Measurements from ENCODE around the gene TENM4. TPM values are rescaled to one million over a fixed set of nuclear protein-coding genes. Genes with fewer than 3 reads are reported as not detected.

Gene TENM4
- not detected in 2 replicates for total RNA-seq (2014; rRNA removed; shearing (Covaris generic))

DNA sequence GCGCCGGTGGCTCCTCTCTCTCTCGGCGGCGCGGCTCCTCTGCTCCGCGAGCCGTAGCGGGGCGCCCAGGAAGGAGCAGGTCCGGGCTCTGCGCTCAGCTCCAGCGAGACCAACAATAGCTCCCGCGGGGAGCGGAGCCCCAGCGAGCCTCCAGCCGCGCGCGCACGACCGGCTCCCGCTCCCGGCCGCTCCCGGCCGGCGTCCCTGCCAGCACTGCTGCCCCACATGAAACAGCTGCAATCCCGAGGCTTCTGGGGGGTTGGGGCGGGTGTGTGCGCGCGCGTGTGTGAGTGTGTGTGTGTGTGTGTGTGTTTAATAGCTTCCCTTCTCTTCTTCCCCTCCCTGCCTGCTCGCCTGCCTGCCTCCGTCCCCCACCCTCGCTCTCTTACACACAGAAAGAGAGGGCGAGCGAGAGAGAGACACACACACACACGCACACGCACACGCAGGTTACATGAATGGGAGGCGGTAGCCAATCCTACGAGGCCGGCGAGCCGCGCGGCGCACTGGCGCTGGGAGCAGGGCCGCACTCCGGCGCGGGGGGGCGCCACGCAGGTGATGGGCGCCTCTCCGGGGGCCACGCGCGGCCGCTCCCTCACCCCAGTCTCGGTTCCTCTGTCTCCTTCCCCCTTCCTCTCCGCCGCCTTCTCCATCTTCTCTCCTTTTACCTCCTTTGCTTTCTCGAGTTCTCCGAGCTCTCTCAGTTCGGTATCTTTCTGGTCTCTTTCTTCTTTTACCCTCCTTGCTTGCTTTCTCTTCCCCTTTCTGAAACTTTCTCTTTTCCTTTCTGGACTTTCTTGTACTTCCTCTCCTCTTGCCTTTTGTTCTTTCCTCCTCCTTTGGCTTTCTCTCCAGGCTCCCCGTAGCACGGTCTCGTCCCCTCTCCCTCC, at the start of gene TENM4:
Gene TENM4, minus strand, starts transcription at position 460 of the 890 bp plus-strand sequence. CDS start 371,086 bp downstream, outside the sequence.
- DNase-seq (ENCODE audit: low spot score), result no peak

DNA sequence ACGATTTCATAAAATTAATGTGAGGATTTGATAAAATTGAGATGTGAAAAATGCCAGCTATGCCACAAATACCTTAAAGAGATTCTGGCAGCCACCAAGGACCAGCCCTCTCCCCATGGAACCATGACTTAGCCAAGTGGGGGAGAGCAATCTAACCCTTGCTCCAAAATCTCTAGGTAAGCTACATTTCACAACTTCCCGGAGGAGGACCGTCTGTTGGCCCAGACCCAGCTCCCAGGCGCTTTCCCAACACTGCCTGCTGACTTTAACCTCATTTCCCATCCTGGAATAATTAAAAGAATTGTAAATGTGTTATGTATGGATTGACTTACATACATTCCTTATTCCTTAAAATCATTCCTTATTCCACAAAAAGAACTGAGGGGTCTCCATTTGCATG, 47.5 kb upstream of the TENM4 start:
- DNase-seq (ENCODE audit: low spot score), result no peak

DNA sequence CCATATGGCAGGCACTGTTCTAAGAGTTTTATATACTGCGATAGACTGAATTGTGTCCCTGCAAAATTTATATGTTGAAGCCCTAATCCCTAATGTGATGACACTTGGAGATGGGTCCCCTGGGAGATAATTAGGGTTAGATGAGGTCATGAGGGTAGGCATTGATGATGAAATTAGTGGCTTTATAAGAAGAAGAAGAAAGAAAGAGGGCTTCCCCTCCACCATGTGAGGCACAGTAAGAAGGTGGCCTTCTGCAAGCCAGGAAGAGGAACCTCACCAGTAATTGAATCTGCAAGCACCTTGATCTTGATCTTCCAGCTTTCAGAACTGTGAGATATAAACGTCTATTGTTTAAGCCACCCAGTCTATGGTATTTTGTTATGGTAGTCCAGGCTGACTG, 46.6 kb upstream of the TENM4 start:
- no peak for DNase-seq (ENCODE audit: low spot score)

DNA sequence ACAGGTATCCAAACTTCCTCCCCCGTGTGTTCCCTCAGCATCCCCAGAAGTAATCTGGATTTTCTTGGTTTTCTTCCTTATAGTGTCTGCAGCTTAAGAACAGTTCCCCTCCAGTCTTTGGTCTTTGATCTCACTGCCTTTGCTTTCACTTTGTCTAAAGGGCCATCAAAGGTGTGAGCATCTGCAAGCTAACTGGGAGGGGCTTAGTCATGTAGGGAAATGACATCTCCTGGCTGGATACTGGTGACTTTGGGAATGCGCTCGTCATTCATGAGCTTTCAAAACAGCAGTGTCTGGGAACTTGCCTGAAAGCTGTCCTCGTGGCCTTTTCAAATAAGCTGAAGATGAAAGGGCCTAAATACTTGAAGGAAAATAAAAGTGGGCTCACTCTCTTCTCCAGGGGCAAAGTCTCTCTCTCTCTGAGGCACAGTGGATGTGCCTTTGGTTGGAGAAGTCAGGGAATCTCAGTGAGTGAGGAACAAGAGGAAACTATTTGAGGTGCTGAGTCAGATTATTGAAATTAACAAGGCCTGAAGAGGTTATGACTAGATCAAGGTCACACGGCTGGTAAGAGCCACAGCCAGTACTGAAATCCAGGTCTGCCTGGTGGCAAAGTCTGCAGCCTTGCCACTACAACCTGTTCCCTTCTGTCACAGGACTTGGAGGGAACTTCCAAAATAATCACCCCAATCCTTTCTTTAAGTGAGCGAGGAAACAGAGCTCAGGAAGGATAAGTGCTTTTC, 45.6 kb upstream of the TENM4 start:
- no peak for DNase-seq (ENCODE audit: low spot score)

DNA sequence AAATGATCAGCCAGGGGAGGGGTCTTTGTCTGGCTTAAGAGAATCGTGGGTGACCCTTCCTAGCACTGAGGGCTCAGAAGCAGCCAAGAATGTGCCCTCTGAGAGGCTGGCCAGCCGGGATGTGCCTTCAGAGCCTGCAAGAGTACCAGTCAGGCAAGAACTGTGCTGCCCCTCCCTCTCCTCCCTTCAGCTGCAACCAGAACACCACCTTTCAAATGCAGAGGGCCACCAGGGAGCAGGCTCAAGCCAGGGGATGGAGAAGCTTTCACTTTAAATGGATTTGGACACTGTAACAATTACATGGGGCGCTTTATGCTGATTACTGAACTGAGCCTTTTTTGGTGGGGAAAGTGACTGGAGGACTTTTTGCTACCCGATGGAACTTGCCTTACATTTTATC, 44.9 kb upstream of the TENM4 start:
- no peak for DNase-seq (ENCODE audit: low spot score)

DNA sequence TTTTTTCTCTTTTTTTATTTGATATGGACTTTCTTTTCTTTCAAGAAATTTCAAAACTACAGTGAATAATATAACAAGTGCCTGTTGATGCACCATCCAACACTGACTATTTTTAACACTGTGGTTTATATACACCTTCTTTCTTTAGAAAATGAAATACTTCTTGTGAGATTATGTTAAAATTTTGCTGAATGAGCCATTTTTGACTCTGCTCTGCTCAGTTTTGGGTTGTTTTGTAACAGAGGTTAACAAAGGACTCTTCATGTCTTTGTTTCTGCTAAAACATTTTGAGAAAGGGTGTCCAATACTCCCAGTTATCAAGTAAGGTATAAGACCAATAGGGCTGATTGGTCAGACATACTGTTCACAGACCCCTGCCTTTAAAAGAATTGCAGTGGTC, 44.0 kb upstream of the TENM4 start:
- DNase-seq (ENCODE audit: low spot score), result no peak

DNA sequence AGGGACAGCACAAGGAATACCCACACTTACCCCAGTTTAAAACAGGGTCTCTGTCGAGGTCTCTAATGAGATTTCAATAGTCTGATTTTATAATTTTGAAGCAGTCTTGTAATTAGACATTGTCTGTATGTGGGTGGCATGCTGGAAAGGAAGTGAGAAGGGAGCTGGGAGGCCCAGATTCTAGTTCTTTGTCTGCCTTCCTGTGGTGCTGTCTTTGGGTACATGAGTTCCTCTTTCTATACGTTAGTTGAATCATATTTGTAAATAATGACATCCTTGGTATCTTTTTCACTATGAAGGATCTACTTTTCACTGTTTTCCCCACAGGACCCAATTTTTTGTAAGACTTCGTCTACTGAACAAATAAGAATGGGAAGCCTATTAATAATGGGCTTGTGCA, 42.0 kb upstream of the TENM4 start:
- DNase-seq (ENCODE audit: low spot score), result no peak

DNA sequence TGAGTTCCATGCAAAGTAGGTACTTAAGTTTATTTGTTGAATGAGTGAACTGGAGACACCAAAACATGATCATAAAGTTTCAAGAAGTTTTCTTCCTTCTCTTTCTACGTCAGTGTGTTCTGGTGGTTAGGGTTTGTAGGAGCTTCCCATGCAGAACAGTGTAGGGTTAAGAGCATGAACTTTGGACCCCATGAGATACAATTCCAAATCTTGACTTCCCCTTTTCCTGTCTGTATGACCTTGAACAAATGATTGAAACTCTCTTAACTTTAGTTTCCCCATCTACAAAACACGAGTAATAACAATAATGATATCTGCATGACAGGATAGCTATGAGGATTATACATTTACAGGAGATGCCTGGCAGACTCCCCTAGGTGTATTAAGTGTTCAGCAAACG, 41.0 kb upstream of the TENM4 start:
- no peak for DNase-seq (ENCODE audit: low spot score)

DNA sequence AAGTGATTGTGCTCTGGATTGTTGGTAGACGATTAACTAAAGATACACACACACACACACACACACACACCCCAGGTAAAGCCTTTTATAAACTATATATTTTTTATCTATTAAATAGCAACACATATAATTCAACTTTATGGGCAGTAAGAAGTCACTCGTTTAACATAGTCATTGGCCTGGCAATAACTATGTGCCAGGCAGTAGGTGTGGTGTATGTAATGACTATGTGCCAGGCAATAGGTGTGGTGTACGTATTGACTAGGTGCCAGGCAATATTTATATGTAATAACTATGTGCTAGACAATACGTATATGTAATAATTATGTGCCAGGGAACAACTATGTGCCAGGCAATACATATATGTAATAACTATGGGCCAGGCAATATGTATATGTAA, 40.0 kb upstream of the TENM4 start:
- no peak for DNase-seq (ENCODE audit: low spot score)

DNA sequence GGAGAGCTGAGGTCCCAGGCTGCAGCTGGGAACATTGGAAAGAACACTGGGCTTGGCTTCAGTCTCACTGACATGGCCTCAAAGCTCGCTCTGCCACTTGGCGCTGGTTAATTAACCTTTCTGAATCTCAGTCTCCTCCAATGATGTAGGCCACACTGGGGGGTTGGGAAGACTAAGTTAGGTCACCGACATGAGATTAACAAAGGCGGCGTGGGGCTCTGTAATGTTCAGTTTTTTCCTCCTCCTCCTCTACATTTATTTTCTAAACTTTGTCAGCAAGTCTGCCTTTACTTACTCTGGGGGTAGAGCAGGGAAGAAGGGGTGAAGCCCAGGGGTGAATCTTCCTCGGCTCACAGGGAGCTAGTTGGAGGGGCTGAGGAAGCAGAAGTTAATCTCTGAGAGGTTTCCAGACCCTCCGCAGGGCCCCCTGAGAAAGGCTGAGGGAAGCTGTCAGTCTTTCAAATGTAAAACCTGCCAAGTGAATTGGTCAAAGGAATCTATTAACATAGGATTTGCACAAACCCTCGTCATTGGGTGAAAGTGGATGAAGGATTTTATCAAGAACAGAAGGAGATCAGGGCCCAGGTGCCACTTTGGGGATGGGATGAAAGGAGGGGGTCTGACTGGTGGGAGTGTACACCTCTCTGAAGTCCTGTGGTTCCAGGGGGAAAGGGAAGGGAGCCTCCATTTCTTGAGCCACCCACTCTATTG, 32.1 kb upstream of the TENM4 start:
- DNase-seq (ENCODE audit: low spot score), result no peak

DNA sequence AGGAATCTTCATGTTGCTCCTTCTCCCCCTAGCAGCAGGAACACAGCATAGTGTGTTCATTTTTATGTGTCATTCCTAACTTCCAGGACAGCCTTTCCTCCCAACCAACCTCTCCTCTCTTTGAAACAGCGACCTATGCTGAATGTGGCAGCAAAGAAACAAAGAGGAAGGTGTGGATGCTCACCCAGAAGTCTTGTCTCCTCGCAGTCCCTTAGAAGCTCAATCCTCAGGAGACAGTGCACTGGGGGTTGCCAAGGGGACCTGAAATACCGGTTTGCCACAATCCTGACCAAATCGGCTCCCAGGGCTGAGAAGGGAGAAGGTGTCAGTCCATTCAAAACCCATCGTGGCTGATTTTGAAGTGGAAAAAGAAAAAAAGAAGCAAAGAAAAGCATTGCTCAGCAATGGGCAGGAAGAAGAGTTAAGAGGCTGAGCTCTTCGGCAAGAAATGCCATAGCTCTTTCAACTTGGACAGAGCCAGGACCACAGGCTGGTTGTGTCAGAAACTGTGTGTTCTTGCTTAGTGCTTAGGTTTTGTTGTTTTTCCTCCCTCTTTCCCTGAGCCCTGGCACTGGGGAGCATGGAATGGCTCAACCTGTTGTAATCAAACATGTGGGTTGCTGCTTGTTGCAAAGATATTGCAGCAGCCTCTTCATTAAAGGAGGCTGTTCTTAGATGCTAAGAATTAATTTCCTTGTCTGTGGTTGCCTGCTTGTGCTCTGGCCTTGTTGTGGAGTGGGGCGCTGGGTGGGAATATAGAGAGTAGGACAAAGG, 30.4 kb upstream of the TENM4 start:
- no peak for DNase-seq (ENCODE audit: low spot score)

DNA sequence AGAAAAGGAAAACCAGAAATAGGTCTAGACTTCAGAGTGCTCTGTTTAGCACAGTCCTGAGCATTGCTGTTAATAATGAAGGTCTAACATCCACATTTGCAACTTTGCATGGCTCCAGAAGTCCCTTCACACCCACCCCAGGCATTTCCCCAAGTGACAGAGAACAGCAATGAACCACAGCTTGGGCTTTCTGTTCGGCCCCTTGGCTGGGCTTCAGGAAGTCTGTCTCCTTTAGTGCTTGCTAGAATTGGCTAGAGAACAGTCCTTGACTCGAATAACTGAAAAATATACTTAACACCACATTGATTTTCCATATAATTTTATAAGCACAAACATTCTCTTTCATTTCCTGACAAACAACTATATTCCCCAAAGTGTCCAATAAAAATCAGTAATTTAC, 29.3 kb upstream of the TENM4 start:
- DNase-seq (ENCODE audit: low spot score), result no peak

DNA sequence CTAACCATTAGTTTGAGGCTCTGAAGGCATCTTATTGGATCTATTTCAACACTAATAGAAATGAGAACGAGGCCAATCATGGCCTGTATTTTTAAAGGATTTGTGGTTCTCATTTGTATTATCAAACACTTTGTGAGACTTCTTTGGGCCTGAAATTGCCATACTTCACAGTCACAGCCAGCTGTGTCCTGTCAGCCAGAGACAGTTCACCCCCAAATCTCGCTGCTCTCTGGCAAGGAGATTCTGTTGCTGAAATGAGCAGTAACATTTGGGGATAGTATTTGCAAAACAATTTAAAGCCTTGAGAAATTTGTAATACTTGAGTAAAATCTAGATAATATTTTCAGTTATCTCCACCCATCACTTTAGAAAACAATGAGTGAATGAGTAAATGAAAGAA, 26.9 kb upstream of the TENM4 start:
- no peak for DNase-seq (ENCODE audit: low spot score)

DNA sequence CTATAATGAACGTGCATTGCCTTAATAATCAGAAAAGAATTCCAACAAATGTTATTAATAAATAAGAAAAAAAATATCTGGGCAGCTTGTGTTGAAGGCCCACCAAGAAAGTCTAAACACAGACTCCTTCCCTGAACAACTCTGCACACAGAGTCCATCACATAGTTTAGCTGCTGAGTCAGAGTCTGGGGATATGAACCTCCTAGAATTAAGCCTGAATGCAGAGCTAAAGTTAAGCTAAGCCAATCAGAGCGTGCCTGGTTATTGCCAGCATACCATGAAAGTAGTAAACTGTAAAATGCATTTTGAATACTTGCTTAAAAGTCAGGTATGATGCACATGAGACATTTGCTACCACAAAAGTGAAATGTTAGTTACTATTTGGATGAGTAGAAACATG, 25.6 kb upstream of the TENM4 start:
- DNase-seq (ENCODE audit: low spot score), result no peak

DNA sequence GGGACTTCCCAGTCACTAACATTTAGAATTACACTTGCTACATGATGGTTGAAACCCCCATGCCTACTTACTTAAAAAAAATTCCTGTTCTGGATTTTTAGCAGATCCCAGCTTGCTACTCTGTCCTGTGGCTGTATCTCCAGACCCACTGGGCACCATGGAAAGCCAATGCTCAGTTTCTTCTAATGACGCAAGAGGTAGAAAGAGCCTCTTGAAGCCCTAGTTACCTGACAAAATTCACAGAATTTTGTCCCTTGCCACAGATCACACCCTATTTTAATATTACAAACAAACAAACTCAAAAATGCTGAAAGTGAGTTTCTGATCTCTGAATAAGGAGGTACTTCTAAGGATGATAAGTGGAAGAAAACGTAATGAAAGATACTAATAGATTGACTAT, 24.3 kb upstream of the TENM4 start:
- DNase-seq (ENCODE audit: low spot score), result no peak

DNA sequence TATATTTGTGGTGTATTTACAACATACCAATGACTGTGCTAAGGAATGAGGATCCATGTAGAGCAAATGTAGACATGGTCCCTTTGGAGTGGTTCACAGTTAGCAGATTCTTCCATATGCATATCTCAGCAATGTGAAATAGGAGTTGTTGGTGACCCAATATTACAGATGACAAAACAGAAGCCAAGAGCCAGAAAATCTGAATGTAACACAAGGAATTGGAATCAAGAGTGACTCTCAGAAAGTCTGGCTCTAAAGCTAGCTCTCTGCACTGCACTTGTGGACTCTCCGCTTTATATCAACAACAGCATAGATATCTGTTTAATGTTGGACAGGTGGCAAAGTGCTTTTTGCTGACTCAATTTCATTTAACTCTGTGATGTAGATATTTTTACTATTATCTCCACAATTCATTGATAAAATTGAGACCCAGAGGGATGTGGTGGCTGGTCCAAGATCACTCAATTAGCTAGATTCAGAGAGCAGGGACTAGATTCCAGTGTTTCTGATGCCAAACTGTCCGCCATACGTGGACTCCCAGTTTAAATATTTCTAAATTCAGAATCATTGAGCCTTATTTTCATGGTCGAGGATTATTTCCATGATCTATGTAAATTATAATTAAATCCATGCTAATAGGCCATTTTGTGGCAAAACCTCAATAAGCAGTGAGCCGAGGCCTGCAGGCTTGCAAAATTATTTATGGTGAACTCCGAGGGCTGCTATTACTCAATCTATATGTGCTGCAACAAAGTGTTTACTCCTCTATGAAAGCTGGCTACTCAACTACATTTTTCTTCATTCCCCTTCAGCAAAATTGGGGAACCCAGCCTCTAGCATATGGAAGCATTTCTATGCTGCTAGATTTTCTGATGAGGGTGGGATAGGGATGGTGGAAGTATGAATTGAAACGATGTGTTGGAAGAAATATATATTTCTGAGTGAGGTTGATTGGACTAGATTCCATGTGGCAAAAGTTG, 21.1 kb upstream of the TENM4 start:
- no peak for DNase-seq (ENCODE audit: low spot score)

DNA sequence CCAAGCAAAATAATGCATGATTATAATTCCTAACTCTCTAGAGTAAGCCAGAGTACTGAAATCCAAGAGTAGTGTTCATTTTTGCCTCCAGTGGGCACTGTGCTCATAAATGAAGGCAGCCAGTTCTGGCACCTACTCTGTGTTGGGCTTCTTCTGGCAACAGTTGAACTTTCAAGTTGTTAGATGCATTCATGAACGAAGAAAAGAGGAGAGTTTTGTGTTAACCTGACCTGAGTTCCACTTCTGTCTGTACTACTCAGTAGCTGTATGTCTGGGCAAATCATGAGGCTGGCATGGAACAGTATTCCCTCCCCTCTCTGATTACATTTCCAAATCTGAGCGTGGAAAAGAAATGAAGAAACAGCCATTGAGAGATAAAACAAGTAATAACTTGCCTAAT, 20.3 kb upstream of the TENM4 start:
- peak; percentile 34 for DNase-seq (ENCODE audit: low spot score)

DNA sequence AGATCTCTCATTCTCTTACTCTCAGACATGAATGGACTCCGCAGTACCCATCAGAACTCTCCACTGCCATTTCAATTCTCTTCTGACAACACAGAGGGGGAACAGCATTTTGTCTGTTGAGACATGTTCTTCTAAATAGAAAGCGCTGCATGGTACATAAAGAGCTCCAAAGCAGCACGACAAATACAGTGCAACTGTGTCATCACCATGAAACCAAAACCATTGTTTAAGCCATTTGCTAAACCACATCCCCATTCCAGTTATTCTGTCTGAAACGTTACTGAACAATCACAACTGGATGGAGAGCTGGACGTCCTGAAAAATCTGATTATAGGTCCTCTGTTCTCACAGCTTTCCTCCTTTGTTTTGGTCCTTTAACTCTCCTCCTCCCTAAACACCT, 17.9 kb upstream of the TENM4 start:
- DNase-seq (ENCODE audit: low spot score), result no peak

DNA sequence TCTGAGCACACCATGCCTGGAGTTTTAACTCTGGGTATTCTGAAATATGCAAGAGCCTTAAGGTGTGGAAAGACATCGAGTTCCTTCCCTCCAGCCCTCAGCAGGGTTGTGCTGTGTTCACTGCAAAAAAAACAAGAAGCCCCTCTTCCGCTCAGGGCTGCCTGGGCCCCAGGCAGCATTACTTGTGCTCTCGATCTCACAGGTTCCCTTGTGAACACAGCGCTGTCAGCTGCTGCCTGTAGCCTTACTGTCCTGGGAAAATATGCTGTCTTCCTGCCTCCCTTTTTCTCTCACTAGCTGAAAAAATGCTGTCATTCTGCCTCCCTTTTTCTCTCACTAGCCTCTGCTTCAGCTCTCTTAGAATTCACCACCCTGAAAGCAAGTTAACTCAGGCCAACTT, 15.7 kb upstream of the TENM4 start:
- DNase-seq (ENCODE audit: low spot score), result no peak

DNA sequence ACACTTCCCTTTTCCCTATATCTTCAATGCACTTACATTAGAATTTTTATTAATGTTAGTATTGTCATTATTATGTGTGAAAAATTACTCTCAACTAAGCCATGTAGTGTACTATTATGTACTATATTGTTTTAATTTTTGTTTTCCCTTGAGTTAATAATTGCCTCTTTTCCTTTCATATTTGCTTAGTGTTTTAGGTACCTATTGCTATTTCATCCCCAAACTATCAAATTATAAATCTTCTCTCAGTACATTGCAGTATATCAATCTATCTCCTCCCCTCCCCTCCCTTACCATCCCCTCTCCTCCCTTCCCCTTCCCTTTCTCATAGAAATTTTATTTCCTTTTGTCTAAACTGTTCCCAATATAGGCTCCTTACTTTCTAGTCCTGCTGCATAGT, 12.8 kb upstream of the TENM4 start:
- no peak for DNase-seq (ENCODE audit: low spot score)
